Fibroblast of peridontal ligament (primary cell): ENCODE measurements around the gene PTPRF.

Source experiments
- DNase-seq: peaks from one replicate; pipeline ENCODE4 v3.0.0-alpha.2; 2010; ENCODE audit errors: extremely low read depth

Gene PTPRF

GRCh38 chr1:43664369-43664768 is 133.7 kb downstream of the PTPRF start:
- DNase-seq = no peak

GRCh38 chr1:43666608-43667007 is 135.9 kb downstream of the PTPRF start:
- DNase-seq = peak; percentile 51

- DNase-seq = peak; percentile 19
Measured at GRCh38 chr1:43668956-43669355, 138.3 kb downstream of the PTPRF start.

GRCh38 chr1:43669878-43670277 is 139.2 kb downstream of the PTPRF start:
- DNase-seq = no peak

- DNase-seq = no peak
Measured at GRCh38 chr1:43671193-43671592, 140.5 kb downstream of the PTPRF start.

- peak; percentile 82 for DNase-seq
Measured at GRCh38 chr1:43671626-43672330, 141.1 kb downstream of the PTPRF start.

GRCh38 chr1:43673261-43673660 is 142.6 kb downstream of the PTPRF start:
- DNase-seq = no peak
